HG03139 (cell line): ENCODE measurements around the gene SPNS2.

Experiments used
- ATAC-seq: cut with Tn5 transposase; IDR thresholded peaks from one replicate; pipeline ENCODE4 v1.9.1; 2021; ENCODE audit not compliant: unreplicated experiment

SPNS2 gene, protein sequence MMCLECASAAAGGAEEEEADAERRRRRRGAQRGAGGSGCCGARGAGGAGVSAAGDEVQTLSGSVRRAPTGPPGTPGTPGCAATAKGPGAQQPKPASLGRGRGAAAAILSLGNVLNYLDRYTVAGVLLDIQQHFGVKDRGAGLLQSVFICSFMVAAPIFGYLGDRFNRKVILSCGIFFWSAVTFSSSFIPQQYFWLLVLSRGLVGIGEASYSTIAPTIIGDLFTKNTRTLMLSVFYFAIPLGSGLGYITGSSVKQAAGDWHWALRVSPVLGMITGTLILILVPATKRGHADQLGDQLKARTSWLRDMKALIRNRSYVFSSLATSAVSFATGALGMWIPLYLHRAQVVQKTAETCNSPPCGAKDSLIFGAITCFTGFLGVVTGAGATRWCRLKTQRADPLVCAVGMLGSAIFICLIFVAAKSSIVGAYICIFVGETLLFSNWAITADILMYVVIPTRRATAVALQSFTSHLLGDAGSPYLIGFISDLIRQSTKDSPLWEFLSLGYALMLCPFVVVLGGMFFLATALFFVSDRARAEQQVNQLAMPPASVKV

DNA sequence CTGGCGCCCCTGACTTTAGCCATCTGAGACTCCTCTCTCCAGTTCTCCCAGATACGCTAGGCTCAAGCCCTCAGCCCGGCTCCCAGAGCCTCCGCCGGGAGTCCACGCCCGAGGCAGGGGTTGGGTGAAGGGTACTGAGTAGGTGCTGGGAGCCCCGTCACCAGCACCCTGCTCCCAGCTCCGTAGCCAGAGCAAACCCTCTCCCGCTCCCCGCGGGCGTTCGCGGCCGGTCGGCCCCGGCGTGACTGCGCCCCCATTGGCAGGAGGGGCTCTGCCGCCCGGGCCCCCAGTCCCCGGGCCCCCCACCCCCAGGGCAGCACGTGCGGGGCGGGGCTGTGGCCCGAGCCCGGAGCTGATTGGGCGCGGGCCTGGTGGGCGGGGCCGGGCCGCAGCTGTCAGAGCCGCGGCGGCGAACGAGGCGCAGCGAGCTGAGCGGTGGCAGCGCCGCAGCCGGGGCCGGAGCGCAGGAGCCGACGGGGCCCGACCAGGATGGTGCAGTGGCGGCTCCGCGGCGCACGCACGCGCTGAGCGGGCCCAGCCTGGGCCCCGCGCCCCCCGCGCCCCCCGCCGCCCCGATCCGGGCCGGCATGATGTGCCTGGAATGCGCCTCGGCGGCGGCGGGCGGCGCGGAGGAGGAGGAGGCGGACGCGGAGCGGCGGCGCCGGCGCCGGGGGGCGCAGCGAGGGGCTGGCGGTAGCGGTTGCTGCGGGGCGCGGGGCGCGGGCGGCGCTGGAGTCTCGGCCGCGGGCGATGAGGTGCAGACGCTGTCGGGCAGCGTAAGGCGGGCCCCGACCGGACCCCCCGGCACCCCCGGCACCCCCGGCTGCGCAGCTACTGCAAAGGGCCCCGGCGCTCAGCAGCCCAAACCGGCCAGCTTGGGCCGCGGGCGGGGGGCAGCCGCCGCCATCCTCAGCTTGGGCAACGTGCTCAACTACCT, at the start of gene SPNS2:
SPNS2 (plus strand) TSS at position 421 of the 937 bp plus-strand sequence; CDS start at position 588, 167 bp downstream.
- peak; percentile 58 for ATAC-seq

DNA sequence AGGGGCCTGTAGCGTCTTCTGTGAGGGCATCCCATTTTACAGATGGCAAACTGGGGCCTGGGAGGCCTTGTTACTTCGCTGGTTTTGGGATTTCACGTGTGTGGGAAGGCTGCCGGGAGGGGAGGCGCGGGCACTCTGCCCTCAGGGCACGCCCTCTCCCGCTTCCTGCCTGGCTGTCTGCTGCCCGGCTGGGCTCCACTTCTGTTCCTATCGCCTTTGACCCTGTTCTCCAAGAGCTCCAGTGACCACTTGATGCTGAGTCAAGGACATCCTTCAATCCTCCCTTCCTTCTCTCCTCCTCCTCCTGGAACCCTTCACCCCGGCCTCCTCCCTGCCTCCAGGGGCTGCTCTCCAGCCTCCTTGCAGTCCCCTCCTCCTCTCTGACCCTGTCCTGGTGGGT, 48.9 kb upstream of the SPNS2 start:
- ATAC-seq = no peak

DNA sequence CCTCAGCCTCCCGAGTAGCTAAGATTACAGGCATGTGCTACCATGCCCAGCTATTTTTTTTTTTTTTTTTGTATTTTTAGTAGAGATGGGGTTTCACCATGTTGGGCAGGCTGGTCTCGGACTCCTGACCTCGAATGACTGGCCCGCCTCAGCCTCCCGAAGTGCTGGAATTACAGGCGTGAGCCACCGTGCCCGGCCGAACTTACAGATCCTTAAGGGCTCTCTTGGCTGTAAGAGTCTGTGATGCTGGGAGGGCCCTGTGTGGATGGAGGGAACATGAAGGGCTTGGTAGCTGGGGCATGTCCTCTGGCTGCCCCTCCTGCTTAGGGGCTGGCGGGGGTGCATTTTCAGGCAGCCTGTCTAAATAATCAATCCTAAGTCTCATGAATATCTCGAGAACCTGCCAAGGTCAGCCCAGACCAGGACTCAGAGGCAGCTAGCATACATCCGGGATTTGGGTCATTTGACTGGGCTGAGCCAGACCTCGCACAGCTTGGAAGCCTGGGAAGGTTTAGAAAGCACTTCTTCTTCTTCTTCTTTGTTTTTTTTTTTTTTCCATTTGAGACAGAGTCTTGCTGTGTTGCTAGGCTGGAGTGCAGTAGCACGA, 47.9 kb upstream of the SPNS2 start:
- no peak for ATAC-seq

DNA sequence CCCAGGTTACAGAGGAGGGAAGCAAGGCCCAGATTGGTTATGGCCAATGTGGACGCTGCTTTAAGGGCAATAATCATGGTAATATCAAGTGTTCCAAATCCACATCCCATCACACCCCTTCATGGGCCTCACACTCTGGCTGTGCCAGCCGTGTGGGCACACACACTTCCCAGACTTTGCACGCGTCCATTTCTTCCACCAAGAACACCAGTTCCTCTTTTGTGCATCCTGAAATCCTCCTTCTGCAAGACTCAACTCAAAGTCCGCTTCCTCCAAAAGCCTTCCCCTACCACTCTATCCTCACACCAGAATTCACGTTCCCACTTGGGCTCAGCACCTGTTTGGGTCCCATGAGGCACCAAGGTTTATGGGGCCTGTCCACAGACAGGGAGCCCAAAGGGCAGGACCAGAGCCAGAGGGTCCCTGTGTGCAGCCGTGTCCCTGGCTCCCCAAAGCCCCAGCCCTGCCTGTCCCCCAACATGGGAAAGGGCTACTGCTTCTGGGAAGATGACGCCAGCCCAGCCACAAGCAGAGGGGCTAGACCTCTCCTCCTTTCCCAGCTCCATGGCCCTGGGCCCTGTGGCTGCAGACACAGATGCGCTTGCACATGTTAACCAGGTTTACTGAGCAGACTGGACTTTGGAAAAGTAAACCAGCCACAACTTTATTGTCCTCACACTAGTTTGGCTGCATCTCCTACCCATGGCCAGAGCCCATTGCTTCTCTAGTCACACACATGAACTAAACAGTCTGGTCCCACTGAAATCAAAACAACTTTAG, 44.7 kb upstream of the SPNS2 start:
- no peak for ATAC-seq

DNA sequence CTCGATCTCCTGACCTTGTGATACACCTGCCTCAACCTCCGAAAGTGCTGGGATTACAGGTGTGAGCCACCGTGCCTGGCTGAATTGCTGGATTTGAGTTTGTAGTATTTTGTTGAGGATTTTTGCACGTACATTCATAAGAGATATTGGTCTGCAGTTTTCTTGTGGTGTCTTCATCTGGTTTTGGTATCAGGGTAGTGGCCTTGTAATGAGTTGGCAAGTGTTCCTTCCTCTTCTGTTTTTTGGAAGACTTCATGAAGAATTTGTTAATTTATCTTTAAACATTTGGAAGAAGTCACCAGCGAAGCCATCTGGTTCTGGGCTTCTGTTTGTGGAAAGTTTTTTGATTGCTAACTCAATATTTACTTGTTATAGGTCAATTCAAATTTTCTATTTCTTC, 38.0 kb upstream of the SPNS2 start:
- no peak for ATAC-seq

DNA sequence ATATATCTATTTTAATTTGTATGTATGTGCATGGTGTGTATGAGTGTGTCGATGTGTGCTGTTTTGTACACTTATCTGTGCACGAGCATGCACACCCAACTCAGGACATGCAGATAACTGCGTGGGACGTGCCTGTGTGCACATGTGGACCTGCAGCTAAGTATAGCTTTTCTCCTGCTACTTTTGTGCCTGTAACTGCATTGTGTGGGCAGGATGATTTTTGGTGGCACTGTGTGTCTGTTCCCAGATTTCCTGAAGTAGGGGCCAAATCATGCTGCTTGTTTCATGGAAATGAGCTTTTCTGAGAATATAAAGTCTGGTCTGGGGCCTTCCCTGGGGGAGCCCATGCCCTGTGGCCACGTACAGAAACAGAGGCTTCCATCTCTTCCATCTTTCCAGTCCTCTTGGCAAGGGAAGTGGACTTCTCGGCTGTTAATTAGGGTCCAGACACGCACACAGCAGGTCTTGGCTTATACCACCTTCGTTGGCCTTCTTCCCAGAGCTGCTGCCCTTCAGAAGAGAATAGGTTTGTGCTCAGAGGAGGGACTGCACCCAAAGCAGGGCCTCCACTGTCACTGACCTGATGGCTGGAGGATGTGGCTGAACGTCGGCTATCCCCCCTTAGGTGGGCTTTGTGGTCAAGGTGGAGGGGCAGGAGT, 34.7 kb upstream of the SPNS2 start:
- no peak for ATAC-seq

DNA sequence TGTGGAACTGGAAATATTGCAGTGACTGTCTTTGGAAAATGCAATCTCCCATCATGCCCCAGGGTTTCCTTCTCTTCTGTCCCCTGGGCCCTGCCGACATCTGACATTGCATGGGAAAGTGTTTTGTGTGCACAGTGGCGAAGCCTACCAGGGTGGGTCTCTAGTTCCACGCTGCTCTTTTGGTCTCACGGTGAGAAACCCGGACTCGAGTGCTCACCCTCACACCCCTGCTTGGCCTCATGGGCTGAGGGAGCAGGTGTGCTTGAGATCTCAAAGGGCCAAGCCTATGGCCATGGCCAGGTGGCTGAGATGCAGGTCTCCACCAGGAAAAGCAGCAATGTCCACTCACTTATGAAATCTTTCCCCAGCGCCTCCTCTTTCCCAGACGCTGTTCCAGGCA, 32.9 kb upstream of the SPNS2 start:
- ATAC-seq = no peak

DNA sequence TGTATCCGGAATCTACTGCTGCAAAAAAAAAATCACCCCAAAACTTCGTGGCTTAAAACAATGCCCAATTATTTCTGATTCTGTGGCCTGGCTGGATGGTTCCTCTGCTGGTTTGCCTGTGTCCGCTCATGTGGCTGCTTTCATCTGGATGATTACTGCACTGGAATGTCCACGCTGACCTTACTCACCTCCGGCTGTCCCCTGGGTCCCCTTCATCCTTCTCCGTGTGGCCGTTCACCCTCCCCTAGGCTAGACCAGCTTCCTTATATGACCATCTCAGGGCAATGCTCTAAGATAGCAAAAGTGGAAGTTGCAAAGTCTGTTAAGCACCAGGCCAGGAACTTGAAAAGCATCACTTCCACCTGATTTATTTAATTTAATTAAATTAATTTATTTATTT, 31.4 kb upstream of the SPNS2 start:
- no peak for ATAC-seq

DNA sequence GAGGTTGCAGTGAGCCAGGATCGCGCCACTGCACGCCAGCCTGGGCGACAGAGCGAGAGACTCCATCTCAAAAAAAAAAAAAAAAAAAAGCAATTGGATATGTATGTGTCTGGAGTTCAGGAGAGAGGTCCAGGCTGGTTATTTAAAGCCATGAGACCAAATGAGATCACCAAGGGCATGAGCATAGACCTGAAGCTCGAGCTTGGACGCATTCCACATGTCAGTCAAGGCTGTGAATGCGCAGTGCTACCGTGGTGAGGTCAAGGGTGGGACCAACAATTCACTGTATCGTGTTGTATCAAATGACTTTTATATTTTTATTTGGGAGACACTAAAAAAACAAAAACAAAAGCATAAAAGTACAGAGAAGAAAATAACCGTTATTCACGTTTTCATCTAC, 29.1 kb upstream of the SPNS2 start:
- ATAC-seq = no peak

DNA sequence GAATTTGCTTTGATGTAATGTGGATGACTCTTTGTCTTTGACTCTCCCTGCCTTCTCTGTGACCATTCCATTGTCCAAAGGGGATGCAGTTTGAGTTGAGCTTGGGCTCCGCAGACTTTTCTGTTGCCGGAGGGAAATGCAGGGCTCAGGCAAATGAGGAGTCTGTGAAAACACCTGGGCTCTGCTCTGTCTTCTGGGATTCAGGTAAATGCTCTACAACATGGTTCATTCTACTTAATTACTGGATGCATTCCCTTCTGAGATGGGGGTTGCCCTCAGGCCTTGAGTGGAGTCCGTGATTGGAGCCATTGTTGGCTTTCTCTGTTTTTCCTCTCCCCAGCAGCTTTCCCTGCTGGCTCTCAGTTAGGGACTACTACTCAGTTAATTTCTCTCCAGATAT, 26.4 kb upstream of the SPNS2 start:
- ATAC-seq = no peak

DNA sequence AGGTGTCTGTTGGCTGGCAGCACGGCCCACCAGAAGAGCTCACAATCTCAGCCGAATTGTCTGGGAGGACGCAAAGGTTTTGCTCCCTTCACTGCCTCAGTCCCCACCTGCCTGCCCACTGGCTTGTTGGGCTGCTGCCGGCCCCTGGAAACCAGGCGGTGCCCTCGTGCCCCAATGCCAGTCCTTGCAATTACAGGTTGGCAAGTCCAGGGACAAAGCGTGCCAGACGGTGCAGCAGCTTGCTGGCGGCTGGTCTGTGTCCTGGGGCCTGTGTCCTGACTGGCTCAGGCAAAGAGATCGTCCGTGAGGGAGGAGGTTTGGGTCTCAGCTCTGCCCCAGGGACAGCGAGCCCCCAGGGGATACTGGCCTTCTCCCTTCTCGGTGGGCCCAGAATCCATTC, 24.6 kb upstream of the SPNS2 start:
- no peak for ATAC-seq

DNA sequence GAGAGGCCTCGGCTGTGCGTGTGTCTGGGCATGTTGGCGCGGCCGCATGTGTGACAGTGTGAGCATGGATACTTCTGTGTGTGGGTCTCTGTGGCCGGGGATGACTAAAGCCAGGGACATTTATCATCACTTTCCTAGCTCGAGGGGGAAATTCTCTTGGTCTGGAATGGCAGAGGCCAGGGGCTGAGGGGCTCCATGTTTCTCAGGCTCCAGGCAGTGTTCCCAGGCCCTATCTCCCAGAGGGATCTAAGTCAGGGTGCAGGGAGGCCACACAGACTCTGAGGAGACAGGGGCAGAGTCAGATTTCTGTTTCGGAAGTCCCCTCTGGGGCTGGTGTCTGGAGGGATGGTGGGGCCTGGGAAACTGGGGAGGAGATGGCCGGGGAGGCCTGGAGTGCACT, 23.7 kb upstream of the SPNS2 start:
- no peak for ATAC-seq

DNA sequence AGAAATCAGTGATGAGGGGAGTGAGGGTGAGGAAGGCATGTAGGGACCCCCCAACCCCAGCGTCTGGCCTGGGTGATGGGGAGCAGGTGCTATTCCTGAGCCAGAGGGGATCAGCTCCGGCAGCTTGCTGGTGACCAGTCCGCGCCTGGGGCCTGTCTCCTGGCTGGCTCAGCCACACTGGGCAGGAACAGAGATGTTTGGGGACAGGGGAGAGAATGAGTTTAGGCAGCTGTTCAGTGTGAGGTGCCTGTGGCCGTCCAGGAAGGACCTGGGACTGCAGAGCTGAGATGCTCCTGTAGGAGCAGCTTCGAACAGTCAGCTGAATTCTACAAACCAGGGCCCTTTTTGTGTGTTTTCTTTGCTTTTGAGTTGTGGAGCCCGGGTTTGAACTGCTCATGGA, 23.2 kb upstream of the SPNS2 start:
- ATAC-seq = no peak

DNA sequence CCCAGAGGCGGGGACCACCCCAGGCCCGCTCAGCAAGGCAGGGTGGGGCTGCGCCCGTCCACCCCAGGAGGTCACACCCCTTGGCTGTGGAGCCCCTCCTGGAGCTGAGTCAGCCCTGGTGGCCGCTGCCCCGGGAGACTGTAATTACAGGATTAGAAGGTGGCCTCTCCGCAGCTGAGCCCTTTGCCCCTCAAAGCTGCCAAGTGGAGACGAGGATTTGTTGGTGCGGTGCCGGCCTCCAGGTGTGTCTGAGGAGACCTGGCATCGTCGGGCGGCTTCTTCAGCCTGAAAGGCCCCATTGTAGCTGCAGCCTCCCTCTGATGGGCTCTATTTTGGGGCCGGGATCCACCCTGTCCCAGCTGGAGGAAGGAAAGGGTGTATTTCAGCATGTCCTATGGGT, 22.7 kb upstream of the SPNS2 start:
- no peak for ATAC-seq

DNA sequence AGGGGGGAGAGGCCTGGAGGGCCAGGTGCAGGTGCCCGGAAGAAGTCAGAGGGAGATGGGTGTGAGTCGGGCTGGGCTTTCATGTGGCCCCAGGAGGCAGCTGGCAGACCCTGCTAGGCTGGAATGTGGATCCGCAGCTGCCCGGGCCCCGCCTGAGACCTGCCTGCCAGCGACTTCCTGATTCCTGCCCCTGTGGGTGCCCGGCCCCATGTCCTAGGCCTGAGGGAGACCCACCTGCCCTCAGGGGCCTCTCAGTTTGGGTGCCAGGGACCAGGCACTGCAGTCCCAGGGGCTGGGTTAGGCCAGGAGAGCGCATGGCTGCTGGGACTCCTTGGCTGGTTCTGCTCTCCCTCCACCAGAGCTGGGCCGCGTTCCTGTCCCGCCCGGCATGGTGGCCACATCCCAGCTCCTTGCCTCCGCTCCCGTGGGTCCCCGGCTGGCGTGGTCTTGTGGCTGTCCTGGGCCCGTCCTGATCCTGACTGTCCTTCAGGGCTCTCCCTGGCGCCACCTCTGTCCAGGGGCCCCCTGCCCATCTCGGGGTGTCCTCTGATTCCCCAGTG, 22.1 kb upstream of the SPNS2 start:
- no peak for ATAC-seq

DNA sequence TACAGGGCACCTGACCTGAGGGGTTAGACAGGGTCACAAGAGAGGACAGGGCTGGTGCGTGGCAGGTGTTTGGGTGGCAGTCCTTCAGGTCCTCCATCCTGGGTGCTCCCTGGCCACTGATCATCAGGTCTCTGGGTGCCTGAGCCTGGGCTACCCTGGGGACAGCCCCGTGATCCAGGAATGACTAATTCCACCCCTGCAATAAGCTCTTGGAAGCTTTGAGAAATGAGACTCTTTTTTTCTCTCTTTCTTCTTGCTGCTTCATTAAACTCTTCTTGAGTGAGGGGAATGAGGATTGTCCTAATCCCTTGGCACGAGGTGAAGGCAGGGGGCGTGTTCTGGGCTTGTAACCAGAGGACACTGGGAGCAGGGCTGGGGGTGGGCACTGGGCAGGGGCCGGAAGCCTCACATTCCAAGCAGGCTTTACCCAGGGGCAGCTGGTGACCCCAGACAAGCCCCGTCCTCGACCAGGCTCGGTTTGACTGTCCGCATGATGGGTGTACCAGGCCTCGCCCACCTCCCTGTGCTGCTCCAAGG, 21.4 kb upstream of the SPNS2 start:
- ATAC-seq = no peak

DNA sequence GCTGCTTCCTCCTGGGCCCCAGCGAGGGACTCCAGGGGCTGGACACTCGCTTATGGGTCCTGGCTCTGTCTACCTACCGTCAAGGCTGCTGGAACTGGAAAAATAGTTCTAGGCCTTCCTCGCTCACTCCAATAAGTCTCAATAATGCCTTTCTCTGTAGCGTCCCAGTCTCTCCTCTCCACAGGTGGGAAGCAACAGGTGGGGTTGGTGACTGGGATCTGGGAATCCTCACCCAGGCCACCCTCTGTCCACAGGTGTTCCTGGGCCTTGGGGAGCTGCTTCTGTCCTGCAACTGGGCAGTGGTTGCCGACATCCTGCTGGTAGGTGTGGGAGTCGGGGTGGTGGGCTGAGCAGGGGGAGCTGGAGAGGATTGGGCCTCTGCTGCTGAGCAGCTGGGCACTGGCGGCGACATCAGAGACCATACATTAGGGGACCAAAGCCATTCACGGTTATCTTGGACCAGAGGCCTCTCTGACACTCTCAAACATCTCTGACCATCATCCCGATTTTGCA, 20.3 kb upstream of the SPNS2 start:
- ATAC-seq = no peak

DNA sequence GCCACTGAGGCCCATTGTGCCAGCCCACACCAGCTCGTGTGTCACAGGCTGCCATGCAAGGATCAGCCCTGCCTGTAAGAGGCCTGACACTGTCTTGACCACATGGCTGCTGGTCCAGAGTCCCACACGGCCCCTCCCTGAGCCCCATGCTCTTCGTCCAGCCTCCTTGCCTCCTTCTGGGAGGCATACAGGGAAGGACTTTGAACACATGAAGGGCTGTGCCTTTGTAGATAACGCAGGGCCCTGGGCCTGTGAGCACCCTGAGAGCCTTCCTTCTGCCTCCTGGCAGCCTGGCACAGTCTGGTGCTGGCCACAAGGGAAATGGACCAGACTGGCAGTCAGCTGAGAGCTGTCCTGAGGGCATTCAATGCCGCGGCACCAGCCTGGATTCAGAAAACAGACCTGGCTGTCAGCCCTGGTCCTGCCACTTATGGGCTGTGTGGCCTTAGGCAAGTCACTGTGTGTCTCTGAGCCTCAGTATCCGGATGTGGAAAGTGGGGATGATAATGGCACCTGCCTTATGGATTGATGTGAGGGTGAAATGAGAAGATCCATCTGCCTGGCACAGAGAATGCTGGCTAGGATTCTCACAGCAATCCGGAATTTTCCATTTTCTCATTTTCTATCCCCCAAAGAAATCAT, 19.2 kb upstream of the SPNS2 start:
- no peak for ATAC-seq
